ELR (cell line): ENCODE results near the gene TOP3B.

ENCODE experiments used
- DNase-seq: peaks from one replicate; pipeline ENCODE4 v3.0.0-alpha.2; 2015; ENCODE audit warnings: low read depth

Gene TOP3B

GRCh38 chr22:21982338-21982965, at the start of gene TOP3B:
Gene TOP3B, minus strand, starts transcription at chr22:21982787. Its CDS starts 7,078 bp downstream, at chr22:21975709.
- DNase-seq = peak; percentile 84

GRCh38 chr22:22031183-22031945, 48.8 kb upstream of the TOP3B start:
- no peak for DNase-seq

- DNase-seq = peak; percentile 32
Measured at GRCh38 chr22:22030493-22031182, 48.1 kb upstream of the TOP3B start.

GRCh38 chr22:22027955-22028354, 45.4 kb upstream of the TOP3B start:
- DNase-seq = no peak

- no peak for DNase-seq
Measured at GRCh38 chr22:22026157-22026831, 43.7 kb upstream of the TOP3B start.

GRCh38 chr22:22025320-22026156, 43.0 kb upstream of the TOP3B start:
- no peak for DNase-seq

GRCh38 chr22:22024440-22024839, 41.9 kb upstream of the TOP3B start:
- no peak for DNase-seq

- peak; percentile 36 for DNase-seq
Measured at GRCh38 chr22:22023581-22024137, 41.1 kb upstream of the TOP3B start.

- no peak for DNase-seq
Measured at GRCh38 chr22:22022947-22023534, 40.5 kb upstream of the TOP3B start.

- no peak for DNase-seq
Measured at GRCh38 chr22:22022255-22022840, 39.8 kb upstream of the TOP3B start.

- DNase-seq = peak; percentile 79
Measured at GRCh38 chr22:22021162-22021750, 38.7 kb upstream of the TOP3B start.

GRCh38 chr22:22020425-22020852, 37.9 kb upstream of the TOP3B start:
- no peak for DNase-seq

GRCh38 chr22:22019659-22020424, 37.3 kb upstream of the TOP3B start:
- DNase-seq = no peak

GRCh38 chr22:22018825-22019658, 36.5 kb upstream of the TOP3B start:
- no peak for DNase-seq

GRCh38 chr22:22015631-22016030, 33.0 kb upstream of the TOP3B start:
- no peak for DNase-seq

GRCh38 chr22:22014285-22014659, 31.7 kb upstream of the TOP3B start:
- DNase-seq = no peak

- no peak for DNase-seq
Measured at GRCh38 chr22:22013559-22014284, 31.1 kb upstream of the TOP3B start.

- no peak for DNase-seq
Measured at GRCh38 chr22:22011964-22012363, 29.4 kb upstream of the TOP3B start.
